Activated T-cell treated with anti-CD3 and anti-CD28 coated beads, Interleukin-2, amount 50 U/mL, for 48 hours (primary cell): Measurements from ENCODE around the gene OR2V2.
"Not testable (repeated sequence)": the region's sequence is repeated elsewhere in the genome, so short reads cannot be mapped to it uniquely, and the experiment has no call there.

ENCODE experiments used
- DNase-seq, 2 experiments: peaks; one replicate each; pipeline ENCODE4 v3.0.0-alpha.2; 2020

OR2V2 gene

GRCh38 chr5:181170996-181171395, 23.6 kb downstream of the OR2V2 start:
- no peak for DNase-seq

- no peak for DNase-seq
Measured at GRCh38 chr5:181171782-181172181, 24.4 kb downstream of the OR2V2 start.

GRCh38 chr5:181173027-181173419, 25.6 kb downstream of the OR2V2 start:
- peak; percentile 86 to 87 for DNase-seq

GRCh38 chr5:181173420-181174342, 26.3 kb downstream of the OR2V2 start:
- peak; percentile 89 to 90 for DNase-seq

GRCh38 chr5:181176254-181176952, 29.0 kb downstream of the OR2V2 start:
- DNase-seq: no peak

- DNase-seq: not testable (repeated sequence)
Measured at GRCh38 chr5:181177559-181177958, 30.2 kb downstream of the OR2V2 start.

- DNase-seq: peak; percentile 62 to 69
Measured at GRCh38 chr5:181181650-181182565, 34.5 kb downstream of the OR2V2 start.

GRCh38 chr5:181182651-181183050, 35.3 kb downstream of the OR2V2 start:
- no peak for DNase-seq

GRCh38 chr5:181184845-181185216, 37.4 kb downstream of the OR2V2 start:
- DNase-seq: no peak

GRCh38 chr5:181185560-181185959, 38.2 kb downstream of the OR2V2 start:
- DNase-seq: no peak

- no peak for DNase-seq
Measured at GRCh38 chr5:181186022-181186421, 38.6 kb downstream of the OR2V2 start.

- DNase-seq: no peak
Measured at GRCh38 chr5:181186986-181187499, 39.7 kb downstream of the OR2V2 start.

GRCh38 chr5:181187500-181188213, 40.3 kb downstream of the OR2V2 start:
- DNase-seq: peak; percentile 87 to 91

- peak; percentile 89 to 94 for DNase-seq
Measured at GRCh38 chr5:181188700-181189362, 41.4 kb downstream of the OR2V2 start.

GRCh38 chr5:181189363-181189961, 42.1 kb downstream of the OR2V2 start:
- DNase-seq: peak; percentile 70 to 74

- DNase-seq: peak; percentile 70 to 78
Measured at GRCh38 chr5:181189962-181190710, 42.8 kb downstream of the OR2V2 start.

GRCh38 chr5:181190711-181191525, 43.5 kb downstream of the OR2V2 start:
- DNase-seq: peak; percentile 70 to 77

- peak; percentile 98 to 99 for DNase-seq
Measured at GRCh38 chr5:181191526-181192336, 44.3 kb downstream of the OR2V2 start.
